HG02943 (cell line): Measurements from ENCODE around the gene NUDT1.

Experiments
- ATAC-seq: cut with Tn5 transposase; IDR thresholded peaks from one replicate; pipeline ENCODE4 v1.9.1; 2021; ENCODE audit warnings: mild to moderate bottlenecking, low read depth, moderate library complexity; ENCODE audit not compliant: unreplicated experiment

Gene NUDT1

GRCh38 chr7:2204446-2204845 lies 37.6 kb upstream of the NUDT1 start:
- ATAC-seq, result no peak

DNA sequence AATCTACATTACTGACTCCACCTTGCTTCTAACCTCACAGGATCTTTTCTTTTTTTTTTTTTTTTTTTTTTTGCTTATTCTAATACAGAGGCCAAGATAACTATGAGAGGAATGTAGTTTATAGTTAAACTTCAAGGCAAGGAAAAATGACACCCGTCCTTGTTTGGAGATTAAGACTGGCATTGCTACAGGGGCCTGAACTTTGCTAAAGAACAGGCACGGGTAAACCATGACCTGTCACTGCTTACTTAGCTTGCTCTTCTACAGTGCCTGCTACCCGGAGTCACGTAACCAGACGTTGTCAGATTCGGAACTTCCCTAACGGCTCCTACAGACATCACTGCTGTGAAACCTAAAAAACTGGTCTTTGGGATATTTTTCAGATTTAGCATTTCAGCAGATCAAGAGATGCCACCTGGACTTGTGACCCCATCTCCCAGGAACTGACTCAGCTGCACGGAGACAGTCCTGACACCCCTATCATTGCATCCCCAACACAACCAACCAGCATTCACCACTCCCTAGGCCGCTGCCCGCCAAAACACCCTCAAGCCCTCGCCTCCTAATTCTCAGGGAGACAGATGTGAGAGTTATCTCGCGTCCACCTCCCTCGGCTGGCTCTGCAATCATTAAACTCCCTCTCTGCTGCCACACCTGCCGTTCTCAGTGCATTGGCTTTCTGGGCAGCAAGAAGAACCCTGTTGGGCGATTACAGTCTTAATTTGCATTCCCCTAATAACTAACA lies 36.8 kb upstream of the NUDT1 start:
- no peak for ATAC-seq

DNA sequence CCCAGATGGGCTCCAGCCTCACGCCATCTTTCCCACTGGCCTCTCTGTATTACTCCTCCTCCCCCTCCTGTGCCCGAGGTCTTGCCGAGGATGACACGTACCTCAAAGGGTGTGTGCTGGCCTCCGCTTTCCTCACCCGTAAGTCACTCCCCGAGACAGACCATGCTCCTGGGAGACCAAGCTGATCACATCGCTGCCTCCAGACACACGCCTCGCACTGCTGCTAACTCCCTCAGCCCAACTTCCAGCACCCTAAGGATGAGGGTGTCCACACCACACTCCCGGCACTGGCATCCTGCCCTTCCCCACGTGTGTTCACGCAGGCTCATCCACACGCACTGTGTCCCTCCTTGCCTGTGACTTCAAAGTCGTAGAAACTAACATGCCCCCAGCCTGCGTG lies 33.3 kb upstream of the NUDT1 start:
- no peak for ATAC-seq

DNA sequence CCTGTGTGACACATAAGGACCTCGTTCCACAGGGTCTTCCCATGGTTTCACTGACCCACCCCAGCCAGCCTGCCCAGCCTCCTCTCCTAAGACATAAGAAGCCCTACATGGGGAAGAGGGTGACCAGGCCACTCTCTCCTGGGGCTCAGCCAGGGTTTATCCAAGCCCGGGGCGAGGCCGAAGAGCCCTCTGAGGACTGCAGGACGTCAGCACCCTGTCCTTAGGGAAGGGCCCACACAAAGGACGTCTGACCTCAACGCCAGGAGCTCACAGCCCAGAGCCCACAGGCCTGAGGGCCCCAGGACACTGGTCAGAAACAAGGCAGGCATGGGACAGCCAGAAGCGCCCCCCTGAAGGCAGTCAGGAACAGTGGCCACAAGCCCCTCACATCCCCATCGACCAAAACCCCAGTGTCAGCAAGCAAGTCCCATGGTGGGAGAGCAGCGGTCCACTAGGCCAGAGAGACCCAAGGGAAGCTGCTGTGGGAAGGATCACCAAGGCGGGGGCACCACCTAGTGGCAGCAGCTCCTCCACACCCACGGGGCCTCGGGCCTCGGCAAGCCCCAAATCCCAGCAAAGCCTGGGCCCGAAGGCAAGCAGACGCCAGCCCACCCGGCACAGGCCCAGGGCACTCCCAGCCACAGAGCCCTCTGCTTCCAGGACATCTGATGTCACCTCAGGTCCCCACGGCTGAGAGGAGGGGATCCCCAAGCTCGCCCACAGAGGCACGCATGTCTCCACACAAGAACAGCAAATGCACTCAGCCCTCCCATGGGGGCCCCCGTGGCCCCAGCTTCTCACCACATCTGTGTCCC lies 32.7 kb upstream of the NUDT1 start:
- no peak for ATAC-seq

DNA sequence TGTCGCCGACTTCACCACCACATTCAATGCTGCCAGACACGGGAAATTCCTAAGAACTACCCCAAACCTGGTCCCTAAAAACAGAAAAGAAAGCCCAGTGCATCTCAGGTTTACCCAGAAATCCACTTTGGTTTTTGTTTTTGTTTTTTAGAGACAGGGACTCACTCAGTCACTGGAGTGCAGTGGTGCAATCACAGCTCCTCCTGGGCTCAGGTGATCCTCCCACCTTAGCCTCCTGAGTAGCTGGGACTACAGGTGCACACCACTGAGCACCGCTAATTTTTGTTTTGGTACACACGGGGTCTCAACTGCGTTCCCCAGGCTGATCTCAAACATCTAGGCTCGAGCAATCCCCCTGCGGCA lies 32.1 kb upstream of the NUDT1 start:
- no peak for ATAC-seq

DNA sequence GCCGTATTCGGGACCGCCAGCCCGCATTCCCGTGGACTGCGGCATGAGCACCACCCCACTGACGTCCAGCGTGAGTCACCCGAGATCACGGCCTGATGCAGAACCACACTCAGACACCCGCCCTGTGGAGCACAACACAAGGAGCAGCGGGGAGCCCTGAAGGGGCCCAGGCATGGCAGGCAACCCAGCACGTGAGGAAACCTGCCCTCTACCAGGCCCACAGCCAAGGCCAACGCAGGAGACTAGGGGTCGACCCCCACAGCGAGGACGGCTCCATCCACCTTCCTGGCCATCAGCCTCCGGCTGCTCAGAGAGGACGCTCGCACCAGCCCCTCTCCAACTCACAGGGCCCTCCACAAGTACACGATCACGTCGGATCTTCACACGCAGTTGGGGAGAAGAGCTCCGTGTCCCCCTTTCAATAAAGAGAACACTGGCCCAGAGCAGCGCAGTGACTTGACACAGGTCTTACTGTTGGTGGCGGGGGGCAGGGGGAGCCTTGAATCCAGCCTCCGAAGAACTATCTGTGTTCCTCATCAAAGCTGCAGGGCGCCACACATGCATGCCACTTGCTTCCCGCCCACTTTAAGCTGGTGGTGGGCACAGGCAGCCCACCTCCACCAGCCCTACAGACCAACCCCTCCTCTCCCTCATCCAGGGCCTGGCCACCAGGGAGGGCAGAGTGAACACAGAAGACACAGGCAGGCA lies 31.3 kb upstream of the NUDT1 start:
- ATAC-seq, result no peak

DNA sequence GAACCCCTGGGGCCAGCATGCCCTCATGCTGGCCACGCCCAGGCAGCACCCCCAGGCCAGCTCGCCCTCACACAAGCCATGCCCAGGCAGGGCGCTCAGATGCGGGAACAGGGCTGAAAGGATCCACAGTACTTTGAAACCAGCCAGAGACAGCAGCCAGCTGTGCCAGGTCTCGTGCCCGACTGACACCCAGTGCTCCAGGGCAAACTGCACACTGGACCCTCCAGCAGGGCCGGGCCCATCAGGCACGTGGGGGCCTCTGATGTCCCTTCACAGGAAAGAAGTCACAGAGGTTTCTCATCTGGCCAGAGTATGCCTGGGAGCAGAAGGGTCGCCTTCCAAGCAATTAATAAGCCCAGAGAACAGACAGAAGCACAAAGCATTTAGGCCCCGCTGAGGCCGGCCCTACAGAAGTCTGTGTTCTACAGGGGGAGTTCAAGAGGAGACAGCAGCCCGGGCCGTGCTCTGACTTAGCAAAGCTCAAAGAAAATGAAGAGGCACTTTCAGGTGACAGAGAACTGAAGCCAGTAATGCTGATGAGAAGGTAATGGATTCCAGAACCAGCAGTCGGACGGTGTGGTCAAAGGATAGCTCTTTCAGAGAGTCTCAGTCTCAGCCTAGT lies 30.7 kb upstream of the NUDT1 start:
- ATAC-seq, result no peak

DNA sequence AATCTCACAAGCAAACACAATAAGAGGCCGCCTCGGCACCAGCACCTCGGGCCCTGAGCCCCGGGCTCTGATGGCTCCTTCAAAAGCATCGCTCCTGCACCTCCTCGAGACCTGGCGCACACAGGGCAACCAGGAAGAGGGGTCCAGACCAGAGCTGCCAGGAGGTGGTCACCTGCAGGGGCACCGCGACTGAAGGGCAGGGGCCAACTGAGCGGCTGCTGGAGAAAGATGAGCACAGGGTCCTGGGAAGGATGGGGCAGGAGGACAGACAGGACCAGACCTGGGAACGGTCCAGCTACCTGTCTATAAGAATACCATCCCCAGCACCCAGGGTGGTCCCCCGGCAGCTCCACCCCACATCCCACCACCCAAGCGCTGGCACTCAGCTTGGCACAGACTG lies 30.1 kb upstream of the NUDT1 start:
- ATAC-seq, result no peak

DNA sequence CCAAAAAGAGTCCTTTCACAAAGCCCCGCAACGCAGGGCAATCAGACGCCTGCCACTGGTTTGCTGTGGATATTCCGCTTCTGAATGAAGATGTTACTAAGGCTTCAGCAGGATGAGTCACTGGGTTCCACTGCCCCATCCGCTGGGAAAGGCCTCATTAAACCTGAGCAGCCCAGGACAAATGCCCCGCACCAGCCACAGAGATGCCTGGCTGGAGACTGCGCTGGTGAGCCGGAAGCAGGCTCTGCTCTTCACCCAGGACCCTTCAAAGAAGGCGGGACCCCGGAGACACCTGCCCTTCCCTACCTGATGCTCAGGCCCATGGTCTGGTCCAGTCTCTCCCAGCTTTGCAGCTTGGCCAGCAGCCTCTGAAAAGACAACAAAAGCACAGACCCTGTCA lies 29.1 kb upstream of the NUDT1 start:
- ATAC-seq, result no peak

GRCh38 chr7:2213551-2214215 lies 28.3 kb upstream of the NUDT1 start:
- no peak for ATAC-seq

DNA sequence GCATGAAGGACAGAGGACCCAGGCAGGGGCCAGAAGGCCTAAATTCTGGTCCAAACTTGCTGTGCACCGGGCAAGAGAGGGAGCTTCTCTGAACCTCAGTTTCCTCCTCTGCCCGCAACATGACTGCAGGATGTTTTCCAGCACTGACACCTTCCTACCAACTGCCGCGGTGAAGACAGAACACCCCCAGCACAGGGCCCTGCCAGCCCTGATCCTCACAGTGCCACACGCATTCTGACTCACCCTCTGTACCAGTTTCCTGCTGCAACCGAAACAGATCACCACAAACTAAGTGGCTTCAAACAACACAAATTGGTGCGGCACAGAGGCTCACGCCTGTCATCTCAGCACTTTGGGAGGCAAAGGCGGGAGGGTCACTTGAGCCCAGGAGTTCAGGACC lies 27.4 kb upstream of the NUDT1 start:
- no peak for ATAC-seq

- ATAC-seq, result no peak
Observed at GRCh38 chr7:2215851-2216250, 26.2 kb upstream of the NUDT1 start.

DNA sequence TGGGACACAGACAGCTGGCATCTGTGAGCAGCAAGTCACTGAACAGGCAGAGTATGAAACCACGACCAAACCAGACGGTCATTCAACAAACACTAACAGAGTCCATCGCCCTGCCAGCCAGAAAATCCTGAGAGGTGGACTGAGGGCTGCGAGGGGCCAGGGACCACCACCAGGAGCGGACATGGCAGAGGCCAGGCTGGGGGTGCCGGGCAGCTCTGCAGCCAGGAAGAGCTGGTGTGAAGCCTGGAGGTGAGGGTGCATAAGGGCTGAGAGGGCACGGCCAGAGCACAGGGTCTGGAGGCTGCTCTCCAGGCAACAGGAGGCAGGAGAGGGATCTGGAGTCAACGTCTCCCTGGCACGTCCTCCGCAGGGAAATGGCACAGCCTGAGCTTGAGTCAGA lies 24.8 kb upstream of the NUDT1 start:
- ATAC-seq, result no peak

GRCh38 chr7:2217716-2218443 lies 24.1 kb upstream of the NUDT1 start:
- ATAC-seq, result no peak

- no peak for ATAC-seq
Observed at GRCh38 chr7:2218444-2218785, 23.6 kb upstream of the NUDT1 start.

GRCh38 chr7:2219136-2219535 lies 22.9 kb upstream of the NUDT1 start:
- ATAC-seq, result no peak

DNA sequence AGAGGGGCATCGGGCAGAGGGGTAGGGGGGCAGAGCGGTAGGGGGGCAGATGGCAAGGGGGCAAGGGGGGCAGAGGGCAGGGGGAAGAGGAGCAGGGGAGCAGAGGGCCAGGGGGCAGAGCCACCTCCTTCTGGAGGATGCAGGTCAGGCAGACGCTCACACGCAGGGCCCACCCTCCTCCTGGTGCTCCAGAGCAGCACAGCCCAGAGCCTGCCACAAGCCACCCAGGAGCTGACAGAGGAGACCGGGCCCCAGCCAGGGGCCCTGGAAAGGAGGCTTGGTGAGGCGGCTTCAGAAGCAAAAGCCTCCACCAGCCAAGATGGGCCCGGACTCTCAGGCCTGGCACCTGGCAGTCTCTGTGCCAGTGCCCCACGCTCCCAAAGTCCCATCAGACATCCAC lies 22.4 kb upstream of the NUDT1 start:
- ATAC-seq, result no peak

DNA sequence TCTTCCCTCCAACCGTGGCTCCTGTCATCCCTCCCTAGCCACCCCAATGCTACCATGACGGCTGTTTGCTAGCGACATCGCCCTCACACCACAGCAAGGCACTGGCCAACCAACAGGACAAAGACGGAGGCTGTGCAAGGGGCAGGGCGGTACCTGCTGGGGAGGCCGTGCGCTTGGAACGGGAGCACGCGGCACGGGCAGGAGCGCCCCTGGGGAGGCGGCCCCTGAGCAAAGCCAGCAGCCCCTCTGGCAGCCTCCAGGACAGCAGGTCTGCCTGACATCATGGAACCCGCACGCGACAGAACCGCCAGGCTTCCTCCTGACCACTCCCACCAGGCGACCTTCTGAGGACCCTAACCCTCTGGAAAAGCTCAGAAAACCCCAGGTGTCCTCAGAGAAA lies 22.0 kb upstream of the NUDT1 start:
- no peak for ATAC-seq

- no peak for ATAC-seq
Observed at GRCh38 chr7:2220506-2220905, 21.5 kb upstream of the NUDT1 start.

- ATAC-seq, result no peak
Observed at GRCh38 chr7:2220954-2221353, 21.1 kb upstream of the NUDT1 start.
